ENCODE measurements around the gene KCTD1. TPM values are rescaled to one million over a fixed set of nuclear protein-coding genes. Genes with fewer than 3 reads are reported as not detected.

Gene KCTD1
- polyA plus RNA-seq, 1 donor = 5.3 TPM

- no peak for DNase-seq
These were observed 123.8 kb downstream of the KCTD1 start for GRCh38 chr18:26424428-26425147.

GRCh38 chr18:26422472-26423162 is 125.7 kb downstream of the KCTD1 start:
- DNase-seq = no peak

- DNase-seq = no peak
These were observed 126.4 kb downstream of the KCTD1 start for GRCh38 chr18:26421931-26422330.

- no peak for DNase-seq
These were observed 126.8 kb downstream of the KCTD1 start for GRCh38 chr18:26421503-26421902.

- DNase-seq = no peak
These were observed 128.6 kb downstream of the KCTD1 start for GRCh38 chr18:26419746-26420145.

GRCh38 chr18:26418225-26418624 is 130.1 kb downstream of the KCTD1 start:
- no peak for DNase-seq

GRCh38 chr18:26417190-26417589 is 131.2 kb downstream of the KCTD1 start:
- DNase-seq = no peak

GRCh38 chr18:26416652-26417150 is 131.7 kb downstream of the KCTD1 start:
- DNase-seq = no peak

GRCh38 chr18:26415631-26416030 is 132.7 kb downstream of the KCTD1 start:
- no peak for DNase-seq

- no peak for DNase-seq
These were observed 133.4 kb downstream of the KCTD1 start for GRCh38 chr18:26414901-26415440.

GRCh38 chr18:26409091-26409490 is 139.3 kb downstream of the KCTD1 start:
- DNase-seq = no peak

- DNase-seq = no peak
These were observed 140.4 kb downstream of the KCTD1 start for GRCh38 chr18:26407736-26408601.

GRCh38 chr18:26406854-26407517 is 141.4 kb downstream of the KCTD1 start:
- no peak for DNase-seq

- no peak for DNase-seq
These were observed 142.0 kb downstream of the KCTD1 start for GRCh38 chr18:26406324-26406723.

GRCh38 chr18:26405190-26405801 is 143.1 kb downstream of the KCTD1 start:
- DNase-seq = no peak
